ENCODE data around the gene PPIF.
A peak's percentile ranks its signal among the peaks of the same experiment; 100 is the strongest.

Gene PPIF

DNA sequence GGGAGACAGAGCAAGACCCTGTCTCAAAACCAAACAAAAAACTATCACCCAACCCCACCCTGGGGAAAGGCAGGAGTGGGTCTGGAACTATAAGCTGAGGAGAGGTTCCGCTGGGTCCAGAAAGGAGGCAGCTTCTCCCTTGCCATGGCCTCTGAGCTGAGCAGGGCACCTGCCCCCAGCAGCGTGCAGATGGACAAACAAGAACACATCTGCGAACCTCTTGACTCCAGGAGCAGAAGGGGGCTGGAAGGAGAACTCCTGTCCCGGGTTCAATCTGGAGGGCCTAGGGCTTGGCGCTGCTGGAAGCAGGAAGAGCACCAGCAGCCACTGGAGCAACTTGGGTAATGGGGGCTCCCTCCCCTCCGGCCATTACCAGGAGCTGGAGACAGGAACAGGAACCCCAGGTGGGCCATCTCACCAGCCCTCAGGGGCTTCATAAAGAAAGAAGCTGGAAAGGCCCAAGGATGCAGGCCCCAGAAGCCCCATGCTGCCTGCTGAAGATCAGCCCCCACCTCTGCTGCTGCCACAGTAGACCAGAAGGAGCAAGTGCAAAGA lies 19.0 kb upstream of the PPIF start:
- no peak for TF ChIP-seq RAD21 (IDR thresholded peaks at IDR 0.05; ENCODE audit: low read depth)
- no peak for TF ChIP-seq FOXM1 (IDR thresholded peaks at IDR 0.05; ENCODE audit: borderline replicate concordance, low read depth)
- TF ChIP-seq TAF1 (IDR thresholded peaks at IDR 0.05; ENCODE audit: low read depth): no peak
- TF ChIP-seq EP300 (IDR thresholded peaks at IDR 0.05; ENCODE audit: borderline replicate concordance): no peak
- TF ChIP-seq YY1 (IDR thresholded peaks at IDR 0.05; ENCODE audit: low read depth): no peak
- no peak for TF ChIP-seq CREB1 (IDR thresholded peaks at IDR 0.05; ENCODE audit: low read depth)

DNA sequence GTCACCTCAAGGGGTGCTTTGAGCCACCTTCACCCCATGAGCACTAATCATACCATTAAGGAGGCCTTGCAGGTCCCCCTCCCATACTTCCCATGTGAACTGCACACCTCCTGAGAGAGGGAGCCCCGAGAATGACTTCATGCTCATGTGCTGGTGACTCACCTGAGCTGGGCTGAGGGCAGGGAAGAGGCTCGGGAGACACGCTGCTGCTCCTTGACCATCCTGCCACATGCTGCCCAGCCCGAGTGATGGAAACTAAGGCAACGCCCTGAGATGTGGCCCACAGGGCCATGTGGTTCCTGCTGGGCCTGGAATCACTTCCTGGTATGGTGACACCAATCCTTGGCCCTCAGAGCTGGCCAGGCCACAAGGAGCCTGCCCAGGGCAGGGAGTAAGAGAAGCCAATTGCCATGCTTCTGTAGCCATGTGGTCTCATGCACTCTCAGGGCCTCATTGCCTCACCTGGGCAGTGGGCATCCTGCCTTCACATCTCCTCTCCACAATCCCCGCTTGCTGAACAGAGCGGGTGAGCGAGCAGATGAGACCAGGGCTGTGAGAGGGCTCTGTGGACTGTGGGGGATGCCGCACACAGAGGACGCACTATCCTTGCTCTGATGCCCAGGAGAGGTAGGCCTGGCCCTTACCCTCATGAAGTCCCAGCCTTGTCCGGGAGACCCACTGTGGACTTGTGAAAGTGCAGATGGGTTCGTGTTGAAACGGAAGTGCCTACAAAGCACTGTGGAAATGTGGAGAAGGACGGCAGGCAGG lies 18.3 kb upstream of the PPIF start:
- no peak for TF ChIP-seq CEBPB (IDR thresholded peaks at IDR 0.05)
- no peak for TF ChIP-seq CREB1 (IDR thresholded peaks at IDR 0.05; ENCODE audit: low read depth)
- TF ChIP-seq, protein P1, sequence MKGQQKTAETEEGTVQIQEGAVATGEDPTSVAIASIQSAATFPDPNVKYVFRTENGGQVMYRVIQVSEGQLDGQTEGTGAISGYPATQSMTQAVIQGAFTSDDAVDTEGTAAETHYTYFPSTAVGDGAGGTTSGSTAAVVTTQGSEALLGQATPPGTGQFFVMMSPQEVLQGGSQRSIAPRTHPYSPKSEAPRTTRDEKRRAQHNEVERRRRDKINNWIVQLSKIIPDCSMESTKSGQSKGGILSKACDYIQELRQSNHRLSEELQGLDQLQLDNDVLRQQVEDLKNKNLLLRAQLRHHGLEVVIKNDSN (IDR thresholded peaks at IDR 0.05): 0 out of 2 replicates have a peak, but pooled peaks have one; percentile 44
- TF ChIP-seq, protein P2, sequence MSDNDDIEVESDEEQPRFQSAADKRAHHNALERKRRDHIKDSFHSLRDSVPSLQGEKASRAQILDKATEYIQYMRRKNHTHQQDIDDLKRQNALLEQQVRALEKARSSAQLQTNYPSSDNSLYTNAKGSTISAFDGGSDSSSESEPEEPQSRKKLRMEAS (IDR thresholded peaks at IDR 0.05): peak; percentile 51; the same call in 1 of the 2 replicates
- TF ChIP-seq EGR1 (IDR thresholded peaks at IDR 0.05): no peak
- TF ChIP-seq TAF1 (IDR thresholded peaks at IDR 0.05; ENCODE audit: low read depth): no peak

GRCh38 chr10:79329529-79329928 lies 17.7 kb upstream of the PPIF start:
- no peak for TF ChIP-seq FOXM1 (IDR thresholded peaks at IDR 0.05; ENCODE audit: borderline replicate concordance, low read depth)
- 0 out of 2 replicates have a peak, but pooled peaks have one; percentile 49 for TF ChIP-seq EP300 (IDR thresholded peaks at IDR 0.05; ENCODE audit: borderline replicate concordance)
- no peak for TF ChIP-seq EGR1 (IDR thresholded peaks at IDR 0.05)
- TF ChIP-seq ZBTB7A (IDR thresholded peaks at IDR 0.05; ENCODE audit: low read depth): no peak
- peak; percentile 57; the same call in 1 of the 2 replicates for TF ChIP-seq TCF12 (IDR thresholded peaks at IDR 0.05; ENCODE audit: low read depth)

- TF ChIP-seq REST (IDR thresholded peaks at IDR 0.05; ENCODE audit: low read depth) (no peak), CREB1 (IDR thresholded peaks at IDR 0.05; ENCODE audit: low read depth) (no peak), TEAD4 (IDR thresholded peaks at IDR 0.05) (no peak), NFIC (IDR thresholded peaks at IDR 0.05) (no peak), CEBPB (IDR thresholded peaks at IDR 0.05) (no peak), TCF12 (IDR thresholded peaks at IDR 0.05; ENCODE audit: low read depth) (no peak), FOXM1 (IDR thresholded peaks at IDR 0.05; ENCODE audit: borderline replicate concordance, low read depth) (no peak), TAF1 (IDR thresholded peaks at IDR 0.05; ENCODE audit: low read depth) (no peak), ZBTB7A (IDR thresholded peaks at IDR 0.05; ENCODE audit: low read depth) (no peak), EGR1 (IDR thresholded peaks at IDR 0.05) (no peak), RAD21 (IDR thresholded peaks at IDR 0.05; ENCODE audit: low read depth) (no peak), YY1 (IDR thresholded peaks at IDR 0.05; ENCODE audit: low read depth) (no peak), EP300 (IDR thresholded peaks at IDR 0.05; ENCODE audit: borderline replicate concordance) (no peak; the same call in 1 of the 2 replicates)
- TF ChIP-seq, protein P1 (IDR thresholded peaks at IDR 0.05): no peak
- TF ChIP-seq, protein P2 (IDR thresholded peaks at IDR 0.05): no peak
These were observed 16.0 kb upstream of the PPIF start for GRCh38 chr10:79331226-79331625.

GRCh38 chr10:79331709-79332108 lies 15.6 kb upstream of the PPIF start:
- TF ChIP-seq ZBTB7A (IDR thresholded peaks at IDR 0.05; ENCODE audit: low read depth): no peak
- TF ChIP-seq CEBPB (IDR thresholded peaks at IDR 0.05): no peak
- no peak for TF ChIP-seq FOXM1 (IDR thresholded peaks at IDR 0.05; ENCODE audit: borderline replicate concordance, low read depth)
- no peak for TF ChIP-seq CREB1 (IDR thresholded peaks at IDR 0.05; ENCODE audit: low read depth)
- TF ChIP-seq, protein P2 (IDR thresholded peaks at IDR 0.05): no peak
- TF ChIP-seq EGR1 (IDR thresholded peaks at IDR 0.05): no peak
- no peak for TF ChIP-seq EP300 (IDR thresholded peaks at IDR 0.05; ENCODE audit: borderline replicate concordance)
- no peak for TF ChIP-seq TAF1 (IDR thresholded peaks at IDR 0.05; ENCODE audit: low read depth)
- no peak for TF ChIP-seq REST (IDR thresholded peaks at IDR 0.05; ENCODE audit: low read depth)
- no peak for TF ChIP-seq NFIC (IDR thresholded peaks at IDR 0.05)
- TF ChIP-seq TCF12 (IDR thresholded peaks at IDR 0.05; ENCODE audit: low read depth): no peak
- TF ChIP-seq, protein P1 (IDR thresholded peaks at IDR 0.05): no peak
